Breast epithelium (tissue), 4 donors: Measurements from ENCODE around the gene ENDOV. TPM values are rescaled to one million over a fixed set of nuclear protein-coding genes. Genes with fewer than 3 reads are reported as not detected.
A peak's percentile ranks its signal among the peaks of the same experiment; 100 is the strongest.

Experiments
- DNase-seq, 2 donors: peaks; one replicate each; pipeline ENCODE4 v3.0.0-alpha.2; 2019; ENCODE audit warnings: low spot score in 2 of 2
- H3K27ac ChIP-seq, 2 donors: fragments of 200-600 bp; sonication (generic) in 1 of 2; one replicate each; pipeline ENCODE4 v1.5.1; 2016 to 2019; ENCODE audit warnings: mild to moderate bottlenecking in 1 of 2
- H3K27me3 ChIP-seq, 2 donors: fragments of 200-600 bp; sonication (generic) in 1 of 2; one replicate each; pipeline versions ENCODE4 v1.5.1 to v1.6.0; 2017 to 2019; ENCODE audit warnings: control low read depth in 1 of 2, mild to moderate bottlenecking in 1 of 2
- H3K36me3 ChIP-seq: fragments of 200-600 bp; one replicate; pipeline ENCODE4 v1.5.1; 2019
- H3K4me1 ChIP-seq, 2 donors: fragments of 200-600 bp; sonication (generic); one replicate each; pipeline ENCODE4 v1.5.1; 2016 to 2019; ENCODE audit warnings: control low read depth in 1 of 2
- H3K4me3 ChIP-seq, 3 donors: fragments of 200-600 bp; sonication (generic); 1 replicate in 2 of 3; 2 replicates in 1 of 3; pipeline ENCODE4 v1.5.1; 2016 to 2019; ENCODE audit warnings: mild to moderate bottlenecking in 3 of 3, moderate library complexity in 2 of 3
- H3K9me3 ChIP-seq, 2 donors: fragments of 200-600 bp; sonication (generic) in 1 of 2; one replicate each; pipeline ENCODE4 v1.5.1; 2016 to 2019; ENCODE audit warnings: control low read depth in 1 of 2
- CTCF ChIP-seq, 3 donors: fragments of 450-650 bp; IDR thresholded peaks; one replicate each; pipeline ENCODE4 v1.5.1; 2016 to 2017; ENCODE audit warnings: antibody characterized with exemption in 3 of 3, mild to moderate bottlenecking in 3 of 3, moderate library complexity in 3 of 3
- POLR2A ChIP-seq: fragments of 450-650 bp; IDR thresholded peaks from one replicate; pipeline ENCODE4 v1.6.1; 2016; ENCODE audit warnings: antibody characterized with exemption, mild to moderate bottlenecking, moderate library complexity
- POLR2AphosphoS5 ChIP-seq, 3 donors: sonication (generic); formaldehyde crosslinking; IDR thresholded peaks; one replicate each; pipeline ENCODE4 v1.6.1; 2017; ENCODE audit warnings: antibody characterized with exemption in 3 of 3
- intact Hi-C: fragments of 100-400 bp; cut with DNase I; formaldehyde crosslinking; loops from one replicate; pipeline ENCODE4 v1.15.1; 2023; ENCODE audit warnings: low total_unique reads
- total RNA-seq, 3 donors: library from RNA; depleted of rRNA; stranded (reverse); fragments of >200 nt; gene quantifications; one replicate each; pipeline ENCODE4 v1.1.0, GENCODE V29; 2016

The ENDOV gene
- total RNA-seq, 3 donors from 2014 or later = 13.8 to 17.0 (median 16.7) TPM

- H3K9me3 ChIP-seq = no peaks in the 10 kb centered on the region
- no peaks in the 10 kb centered on the region for H3K4me1 ChIP-seq
- no peak overlapping the region for H3K27ac ChIP-seq
- H3K4me3 ChIP-seq = no peak overlapping the region
- no peaks in the 10 kb centered on the region for H3K36me3 ChIP-seq
- DNase-seq = no peak
- intact Hi-C loops = loop anchor here (10.0 kb wide), 1 partner anchor 559 kb away; no protein-coding TSS in a partner anchor
- no peaks in the 10 kb centered on the region for H3K27me3 ChIP-seq
- TF ChIP-seq POLR2A (no peak), CTCF (IDR thresholded peaks at IDR 0.05) (no peak), POLR2AphosphoS5 (IDR thresholded peaks at IDR 0.05) (no peak)
These were observed 11.0 kb downstream of the ENDOV start for GRCh38 chr17:80425835-80426426.

DNA sequence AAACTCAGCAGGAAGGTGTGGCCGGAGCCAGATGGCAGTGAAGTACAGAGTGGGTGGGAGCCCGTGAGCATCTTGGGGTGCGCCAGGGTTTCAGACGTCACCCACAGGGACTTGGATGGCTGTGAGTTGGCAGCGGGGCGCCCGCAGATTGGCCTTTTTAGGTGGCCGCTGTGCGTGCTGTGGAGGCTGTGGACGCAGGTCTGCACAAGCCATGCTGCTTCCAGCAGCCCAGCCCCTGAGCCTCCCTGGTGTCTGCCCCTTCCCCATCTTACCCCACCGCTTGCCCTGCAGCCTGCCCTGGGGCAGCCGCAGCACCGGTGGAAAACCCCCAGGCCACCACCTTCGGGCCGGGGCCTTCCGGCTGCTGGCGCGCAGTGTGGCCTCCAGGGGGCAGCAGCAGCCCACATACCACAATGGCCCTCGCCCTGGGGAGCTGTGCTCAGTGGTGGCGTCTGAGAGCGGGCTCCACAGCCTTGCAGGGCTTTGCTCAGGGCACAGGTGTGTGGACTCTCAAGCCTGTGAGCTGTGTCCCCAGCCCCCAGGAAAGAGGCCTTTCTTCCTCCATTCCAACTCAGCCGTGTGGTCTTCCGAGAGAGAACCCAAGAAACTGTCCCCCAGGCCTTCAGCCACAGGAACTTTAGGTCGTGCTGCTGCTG, 11.8 kb downstream of the ENDOV start:
- DNase-seq = peak; percentile 37 to 74
- H3K27ac ChIP-seq = no peak overlapping the region
- no peaks in the 10 kb centered on the region for H3K27me3 ChIP-seq
- intact Hi-C loops = loop anchor here (10.0 kb wide), 1 partner anchor 558 kb away; no protein-coding TSS in a partner anchor
- H3K36me3 ChIP-seq = no peaks in the 10 kb centered on the region
- H3K4me1 ChIP-seq = no peaks in the 10 kb centered on the region
- no peak for TF ChIP-seq POLR2AphosphoS5 (IDR thresholded peaks at IDR 0.05)
- TF ChIP-seq CTCF (IDR thresholded peaks at IDR 0.05) = peak; percentile 85 to 96 (median 95)
- TF ChIP-seq POLR2A = no peak
- no peak overlapping the region for H3K4me3 ChIP-seq
- H3K9me3 ChIP-seq = no peaks in the 10 kb centered on the region

GRCh38 chr17:80427366-80428282, 12.7 kb downstream of the ENDOV start:
- Histone ChIP-seq H3K27me3 (no peaks in the 10 kb centered on the region), H3K9me3 (no peaks in the 10 kb centered on the region), H3K4me1 (no peaks in the 10 kb centered on the region), H3K27ac (no peak overlapping the region), H3K36me3 (no peaks in the 10 kb centered on the region), H3K4me3 (no peak overlapping the region)
- intact Hi-C loops = loop anchor here (10.0 kb wide), 1 partner anchor 557 kb away; no protein-coding TSS in a partner anchor
- TF ChIP-seq POLR2A (no peak), CTCF (IDR thresholded peaks at IDR 0.05) (no peak), POLR2AphosphoS5 (IDR thresholded peaks at IDR 0.05) (no peak)
- DNase-seq = no peak

GRCh38 chr17:80428363-80428762, 13.4 kb downstream of the ENDOV start:
- DNase-seq = no peak
- Histone ChIP-seq H3K4me3 (no peak overlapping the region), H3K4me1 (no peaks in the 10 kb centered on the region), H3K36me3 (no peaks in the 10 kb centered on the region), H3K27ac (no peak overlapping the region), H3K27me3 (no peaks in the 10 kb centered on the region), H3K9me3 (no peaks in the 10 kb centered on the region)
- intact Hi-C loops = loop anchor here (10.0 kb wide), 1 partner anchor 556 kb away; no protein-coding TSS in a partner anchor
- no peak for TF ChIP-seq POLR2AphosphoS5 (IDR thresholded peaks at IDR 0.05)
- TF ChIP-seq POLR2A = no peak
- no peak for TF ChIP-seq CTCF (IDR thresholded peaks at IDR 0.05)
